SH-SY5Y (cell line): ENCODE measurements around the gene MC1R.

ENCODE experiments used
- GATA2 ChIP-seq: IDR thresholded peaks from 2 replicates; pipeline ENCODE4 v1.6.1; 2011; ENCODE audit warnings: mild to moderate bottlenecking, low read depth, low read length
- GATA3 ChIP-seq: IDR thresholded peaks from 2 replicates; pipeline ENCODE4 v1.6.1; 2011; ENCODE audit warnings: low read depth, mild to moderate bottlenecking, low read length, moderate library complexity

GRCh38 chr16:89892635-89893034, 26.0 kb upstream of the MC1R start:
- TF ChIP-seq GATA2, result no peak
- TF ChIP-seq GATA3, result no peak
